AG04449 (cell line): ENCODE measurements around the gene MROH2B.
A peak's percentile ranks its signal among the peaks of the same experiment; 100 is the strongest.

Experiments used
- CTCF ChIA-PET: fragments of 350-600 bp; formaldehyde crosslinking; extraction: SDS; loops from one replicate; lab custom pipeline; 2021; ENCODE audit warnings: antibody characterized with exemption; lab: Yijun Ruan, JAX
- POLR2A ChIA-PET: fragments of 400-600, 350-600 bp; formaldehyde crosslinking; extraction: SDS; loops from one replicate; lab custom pipeline; 2020; ENCODE audit warnings: antibody characterized with exemption, inconsistent platforms; lab: Yijun Ruan, JAX
- DNase-seq: peaks from one replicate; pipeline ENCODE4 v3.0.0-alpha.2; 2010; ENCODE audit warnings: low read depth, low spot score
- H3K4me3 ChIP-seq: 2 replicates; pipeline ENCODE4 v1.5.1; 2011; ENCODE audit warnings: low read depth, mild to moderate bottlenecking, control low read depth, low read length
- CTCF ChIP-seq: IDR thresholded peaks from one replicate; pipeline ENCODE4 v1.5.1; 2011; ENCODE audit warnings: mild to moderate bottlenecking, moderate library complexity, low read length, control low read depth, inconsistent platforms; ENCODE audit not compliant: insufficient read depth; ENCODE audit errors: missing control alignments

The MROH2B gene

GRCh38 chr5:41071242-41071641 is at the start of gene MROH2B:
Gene MROH2B (minus strand): TSS chr5:41071342. CDS start chr5:41070852, 490 bp downstream.
- ChIA-PET POLR2A (no interaction called here), CTCF (no interaction called here)
- no peak for DNase-seq
- TF ChIP-seq CTCF, result no peak
- no peak within 1 kb of the TSS for H3K4me3 ChIP-seq

GRCh38 chr5:41120600-41120999 is 49.5 kb upstream of the MROH2B start:
- DNase-seq, result no peak
- no peak for TF ChIP-seq CTCF
- H3K4me3 ChIP-seq, result no peak overlapping the region
- ChIA-PET CTCF (no interaction called here), POLR2A (no interaction called here)

- CTCF ChIA-PET, result interaction anchor here (1.3 to 2.4 kb wide), 2 partner anchors 9 to 213 kb away, joined by 3 to 5 read pairs; no protein-coding TSS in a partner anchor
- no peak for DNase-seq
- TF ChIP-seq CTCF, result no peak
Measured at GRCh38 chr5:41118177-41118576, 47.0 kb upstream of the MROH2B start.

GRCh38 chr5:41115281-41115680 is 44.1 kb upstream of the MROH2B start:
- H3K4me3 ChIP-seq, result no peak overlapping the region
- no peak for TF ChIP-seq CTCF
- peak; percentile 60 for DNase-seq
- ChIA-PET POLR2A (no interaction called here), CTCF (interaction anchor here (0.6 to 2.2 kb wide), 2 partner anchors 211 to 1144 kb away, joined by 3 to 11 read pairs; no protein-coding TSS in a partner anchor)

More at GRCh38 chr5:41118177-41118576, 47.0 kb upstream of the MROH2B start:
- POLR2A ChIA-PET, result no interaction called here
- H3K4me3 ChIP-seq, result no peak overlapping the region

- POLR2A ChIA-PET, result no interaction called here
- peak; percentile 42 for DNase-seq
- H3K4me3 ChIP-seq, result no peak overlapping the region
- CTCF ChIA-PET, result no interaction called here
- no peak for TF ChIP-seq CTCF
Measured at GRCh38 chr5:41112486-41113455, 41.6 kb upstream of the MROH2B start.

GRCh38 chr5:41109186-41109585 is 38.0 kb upstream of the MROH2B start:
- H3K4me3 ChIP-seq, result no peak overlapping the region
- CTCF ChIA-PET, result no interaction called here

More at GRCh38 chr5:41109186-41109585, 38.0 kb upstream of the MROH2B start:
- POLR2A ChIA-PET, result no interaction called here
- TF ChIP-seq CTCF, result no peak
- DNase-seq, result no peak
